ENCODE measurements around the gene TGFB3.
"Not testable (repeated sequence)": the region's sequence is repeated elsewhere in the genome, so short reads cannot be mapped to it uniquely, and the experiment has no call there.

The TGFB3 gene

DNA sequence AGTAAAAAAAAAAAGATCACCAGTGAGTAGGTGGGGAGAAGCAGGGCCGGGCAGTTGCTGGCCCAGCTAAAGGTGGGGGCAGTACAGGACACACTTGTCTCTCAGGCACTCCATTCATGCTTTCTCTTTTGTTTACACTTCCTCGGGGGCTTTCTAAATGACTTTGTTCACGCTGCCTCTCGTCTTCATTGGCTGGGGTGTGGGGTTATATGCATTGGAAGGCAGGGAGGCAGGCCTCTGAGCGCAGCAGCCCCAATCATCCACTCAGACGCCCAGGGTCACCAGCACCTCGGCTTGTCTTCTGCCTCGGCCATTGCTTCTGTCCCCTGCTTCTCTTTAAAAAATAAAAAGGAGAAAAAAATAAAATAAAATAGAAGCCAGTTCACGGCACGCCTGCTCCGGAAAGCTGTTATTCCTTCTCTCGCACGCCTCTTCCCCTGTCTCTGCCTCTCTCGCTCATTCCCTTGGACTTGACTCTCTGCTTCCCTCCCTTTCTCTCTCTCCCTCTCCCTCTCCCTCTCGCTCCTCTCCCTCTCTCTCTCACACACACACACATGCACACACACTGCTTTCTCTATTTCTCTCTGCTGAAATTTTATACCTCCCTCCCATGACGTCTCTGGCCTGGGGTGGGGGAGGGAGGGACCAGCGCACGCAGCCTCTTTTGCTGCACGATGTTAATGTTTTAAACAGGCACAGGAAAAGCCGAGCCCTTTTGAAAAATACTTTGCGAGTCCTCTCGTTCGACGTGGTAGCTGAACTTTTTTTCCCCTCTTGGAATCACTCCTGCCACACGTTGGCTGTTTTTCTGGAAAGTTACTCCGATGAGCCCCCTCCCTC is at the start of gene TGFB3:
Gene TGFB3, minus strand, starts transcription at position 570 of the 840 bp plus-strand sequence. CDS start 1,102 bp downstream, outside the sequence.
- ATAC-seq (peak; percentile 49), DNase-seq (peak; percentile 49)

DNA sequence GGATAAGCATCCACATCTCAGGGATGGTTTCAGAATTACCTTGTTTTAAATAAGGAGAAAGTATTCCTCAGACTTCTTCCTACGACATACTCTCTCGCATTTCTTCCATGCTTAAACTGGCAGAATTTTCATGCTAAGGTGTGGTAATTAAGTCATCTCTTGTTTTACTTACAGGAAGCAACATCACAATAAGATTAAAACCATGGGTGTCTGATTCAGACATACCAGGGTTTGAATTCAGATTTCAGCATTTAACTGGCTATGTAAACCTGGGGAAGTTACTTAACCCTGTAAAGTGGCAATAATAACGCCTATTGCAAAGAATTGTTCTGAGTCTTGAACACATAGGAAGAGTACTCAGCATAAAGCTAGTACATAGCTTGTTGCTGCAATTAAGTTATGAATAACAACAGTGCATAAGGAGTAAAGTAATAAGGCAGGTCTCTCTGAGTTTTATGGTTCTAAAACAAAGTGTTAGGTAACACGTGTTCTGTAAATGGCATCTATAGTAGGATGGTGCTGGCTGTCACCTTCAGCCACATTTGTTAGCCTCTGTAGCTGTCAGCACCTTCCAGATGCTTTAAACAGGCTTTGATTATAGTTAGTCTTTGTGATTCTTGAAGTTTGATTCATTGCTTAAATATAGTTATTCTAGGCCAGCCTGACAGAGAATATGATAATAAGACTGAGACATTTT is 42.6 kb upstream of the TGFB3 start:
- DNase-seq (no peak), ATAC-seq (no peak)

DNA sequence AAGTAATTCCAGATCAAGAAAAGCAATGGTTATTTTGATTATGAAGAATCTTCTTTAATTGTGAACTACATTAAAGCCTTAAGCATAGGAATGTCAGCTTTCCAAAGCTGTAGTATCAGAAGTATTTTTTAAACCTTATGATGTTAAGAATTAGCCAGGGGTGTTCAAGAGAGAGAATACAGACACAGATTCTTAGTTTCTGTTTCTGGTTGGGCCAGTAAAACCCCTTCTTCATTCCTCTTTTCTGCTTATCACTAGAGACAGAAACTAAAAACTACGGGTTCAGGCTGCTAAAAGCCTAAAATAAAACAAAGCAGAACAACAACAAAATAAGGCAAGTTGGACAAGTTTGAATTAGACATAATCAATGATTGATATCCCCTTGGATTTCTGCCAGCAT is 42.0 kb upstream of the TGFB3 start:
- no peak for DNase-seq
- ATAC-seq = no peak

DNA sequence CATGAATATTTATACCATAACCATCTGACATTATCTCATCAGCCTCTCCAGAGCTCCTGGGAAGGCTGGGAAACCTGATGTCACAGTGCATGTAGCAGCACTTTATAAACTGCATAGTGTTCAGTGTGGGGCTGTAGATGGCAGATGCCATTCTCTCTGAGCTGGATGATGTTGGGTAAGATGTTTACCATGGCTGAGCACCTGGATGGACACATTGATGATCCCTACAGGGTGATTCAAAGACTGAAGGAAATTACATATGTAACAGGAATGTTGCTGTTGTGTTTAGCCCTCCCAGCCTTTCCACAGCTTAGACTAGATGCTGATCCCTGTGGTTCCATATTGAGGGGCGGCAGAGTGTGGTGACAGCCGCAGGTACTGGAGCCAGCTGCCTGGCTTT is 41.2 kb upstream of the TGFB3 start:
- ATAC-seq = no peak
- DNase-seq = no peak

DNA sequence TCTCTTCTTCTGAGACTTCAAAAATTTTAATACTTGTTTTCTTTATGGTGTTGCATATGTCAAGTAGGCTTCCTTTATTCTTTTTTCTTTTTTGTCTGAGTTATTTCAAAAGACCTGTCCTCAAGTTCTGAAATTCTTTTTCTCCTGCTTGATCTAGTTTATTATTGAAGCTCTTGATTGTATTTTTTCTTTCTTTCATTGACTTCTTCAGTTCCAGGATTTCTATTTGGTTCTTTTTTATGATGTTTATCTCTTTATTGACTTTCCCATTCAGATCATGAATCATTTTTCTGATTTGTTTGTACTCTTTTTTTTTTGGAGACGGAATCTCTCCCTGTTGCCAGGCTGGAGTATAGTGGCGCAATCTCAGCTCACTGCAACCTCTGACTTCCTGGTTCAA is 37.9 kb upstream of the TGFB3 start:
- ATAC-seq (no peak), DNase-seq (no peak)

DNA sequence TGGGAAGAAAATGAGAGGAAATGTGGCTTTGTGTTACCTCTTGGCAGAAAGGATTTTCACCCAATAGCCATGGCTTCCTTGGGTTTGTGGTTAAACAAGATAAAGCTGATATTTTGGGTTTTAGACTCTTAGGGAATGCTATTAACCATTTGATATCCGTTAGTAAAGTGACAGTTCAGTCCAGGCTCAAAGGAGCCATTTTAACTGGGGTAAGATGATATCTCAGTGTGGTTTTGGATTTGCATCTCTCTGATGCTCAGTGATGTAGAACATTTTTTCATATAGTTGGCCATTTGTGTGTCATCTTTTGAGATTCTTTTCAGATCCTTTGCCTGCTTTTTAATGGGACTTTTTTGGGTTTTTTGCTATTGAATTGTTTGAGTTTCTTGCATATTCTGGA is 33.9 kb upstream of the TGFB3 start:
- no peak for DNase-seq
- ATAC-seq = no peak

DNA sequence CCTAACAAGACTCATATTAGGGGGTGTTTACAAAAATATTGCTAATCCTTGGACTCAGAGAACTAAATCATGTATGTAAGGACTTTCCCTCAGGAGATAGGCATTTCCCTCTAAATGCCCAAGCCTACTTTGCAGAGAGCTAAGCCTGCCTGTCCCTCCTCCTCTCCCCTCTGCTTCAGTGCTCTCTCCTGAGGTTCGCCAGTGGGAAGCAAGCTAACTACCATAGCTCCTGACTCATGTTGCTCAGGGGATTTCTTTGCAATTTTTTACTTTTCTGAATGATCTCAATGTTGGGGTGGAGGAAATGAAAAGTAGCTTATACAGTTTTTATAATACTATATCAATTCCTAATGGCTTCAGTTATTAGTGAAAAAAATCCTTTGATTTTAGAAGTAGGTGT is 33.4 kb upstream of the TGFB3 start:
- no peak for DNase-seq
- ATAC-seq = no peak

DNA sequence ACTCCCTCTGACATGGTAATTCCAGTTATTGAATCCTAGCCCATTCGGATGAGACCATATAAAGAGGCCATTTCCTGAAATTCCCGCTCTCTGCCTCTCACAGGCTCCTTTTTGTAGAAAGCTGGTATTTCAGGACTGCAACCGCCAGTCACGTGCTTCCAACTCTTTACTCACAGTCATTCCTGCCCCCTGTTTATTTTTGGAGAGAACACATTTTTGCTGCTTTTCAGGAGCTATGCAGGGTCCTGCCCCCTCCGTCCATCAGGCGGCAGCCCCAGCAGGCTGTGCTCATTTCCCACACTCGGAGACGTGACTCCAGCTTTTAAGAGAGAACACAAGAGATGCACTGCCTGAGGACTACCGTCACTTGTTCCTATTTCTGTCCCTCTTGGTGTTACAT is 30.6 kb upstream of the TGFB3 start:
- no peak for ATAC-seq

DNA sequence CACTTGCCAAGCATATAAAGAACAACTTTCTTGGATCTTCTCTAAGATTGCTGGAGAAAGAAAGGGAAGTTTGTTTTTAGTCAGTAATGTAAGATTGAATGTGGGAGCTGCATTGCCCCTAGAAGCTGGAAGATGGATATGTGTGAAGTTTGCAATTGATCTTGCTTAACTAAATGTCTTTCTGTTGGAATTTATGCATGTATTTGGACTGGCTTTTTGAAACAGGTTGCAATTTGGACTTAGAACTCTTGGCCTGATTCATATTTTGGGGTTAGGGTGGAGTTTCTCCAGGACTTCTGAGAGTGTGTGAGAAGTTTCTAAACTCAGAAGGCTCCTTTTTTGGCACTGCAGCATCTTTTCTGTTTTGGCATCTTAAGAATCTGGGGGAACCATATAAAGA is 30.1 kb upstream of the TGFB3 start:
- DNase-seq = no peak
- ATAC-seq = no peak

More for the DNA sequence above, 30.6 kb upstream of the TGFB3 start:
- DNase-seq = no peak

DNA sequence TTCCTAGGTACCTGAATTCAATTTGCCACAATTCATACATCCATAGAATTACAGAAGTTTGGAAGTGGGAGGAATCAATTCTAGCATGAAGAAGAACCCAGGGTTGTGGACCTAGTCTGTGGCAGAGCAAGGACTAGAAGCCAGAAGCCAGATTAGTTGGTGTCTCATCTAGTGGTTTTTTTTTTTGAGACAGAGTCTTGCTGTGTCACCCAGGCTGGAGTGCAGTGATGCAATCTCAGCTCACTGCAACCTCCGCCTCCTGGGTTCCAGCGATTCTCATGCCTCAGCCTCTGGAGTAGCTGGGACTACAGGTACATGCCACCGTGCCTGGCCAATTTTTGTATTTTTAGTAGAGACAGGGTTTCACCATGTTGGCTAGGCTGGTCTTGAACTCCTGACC is 27.8 kb upstream of the TGFB3 start:
- DNase-seq, ATAC-seq: not testable (repeated sequence)

DNA sequence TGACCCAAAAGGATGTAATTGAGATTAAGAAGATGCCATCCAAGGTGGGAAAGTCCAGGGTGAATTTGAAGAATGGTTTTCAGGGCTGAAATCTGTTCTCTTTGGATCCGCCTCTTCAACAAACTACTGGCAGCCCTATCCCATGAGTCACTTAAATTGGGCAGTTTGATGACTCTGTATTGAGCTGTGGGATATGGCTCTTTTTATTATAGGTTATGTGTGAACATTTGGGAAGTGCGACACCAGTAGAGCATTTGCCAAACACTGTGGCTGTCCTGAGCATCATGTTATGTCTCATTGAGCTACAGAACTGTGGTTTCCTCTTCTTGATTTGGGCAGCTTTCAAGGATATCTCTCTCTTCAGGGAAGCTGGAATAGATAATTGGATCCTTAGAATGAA is 26.1 kb upstream of the TGFB3 start:
- no peak for DNase-seq
- no peak for ATAC-seq

DNA sequence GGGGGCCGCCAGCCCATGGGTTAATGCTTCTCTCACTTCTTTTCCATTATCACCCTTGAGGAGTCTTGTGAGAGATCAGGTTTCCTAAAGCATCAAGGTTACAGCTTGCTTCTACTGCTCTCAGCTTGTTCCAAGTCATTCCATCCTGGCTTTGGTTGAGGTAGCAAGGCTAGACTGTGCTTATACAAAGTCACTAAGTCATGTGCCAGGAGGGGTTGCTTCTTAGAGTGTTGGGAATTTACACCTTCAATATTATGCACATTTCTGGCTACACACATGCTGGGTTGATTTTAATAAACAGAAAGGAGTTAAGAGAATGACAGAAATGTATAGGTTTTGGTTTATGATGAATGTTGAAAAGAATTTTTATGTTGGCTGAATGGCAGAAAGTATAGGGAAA is 25.6 kb upstream of the TGFB3 start:
- DNase-seq = no peak
- ATAC-seq = no peak

DNA sequence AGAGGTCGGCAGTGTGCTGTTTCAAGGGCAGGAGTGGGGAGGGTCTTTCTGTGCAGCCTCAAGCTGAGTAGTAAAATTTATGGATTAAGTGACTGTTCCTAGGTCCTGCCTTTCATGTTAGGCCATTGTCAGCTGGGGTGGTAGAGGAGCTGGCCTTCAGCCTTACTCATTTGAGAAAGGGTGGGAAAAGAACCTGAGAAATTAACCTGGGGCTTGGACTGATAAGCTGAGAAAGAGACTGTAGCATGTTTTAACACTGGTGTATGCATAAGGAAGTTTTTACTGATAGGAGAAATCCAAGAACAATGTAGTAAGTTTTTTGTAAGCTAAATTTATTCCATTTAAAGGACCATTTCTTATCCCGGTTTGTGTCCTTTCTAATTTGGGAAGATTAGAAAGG is 24.5 kb upstream of the TGFB3 start:
- ATAC-seq (no peak), DNase-seq (no peak)

DNA sequence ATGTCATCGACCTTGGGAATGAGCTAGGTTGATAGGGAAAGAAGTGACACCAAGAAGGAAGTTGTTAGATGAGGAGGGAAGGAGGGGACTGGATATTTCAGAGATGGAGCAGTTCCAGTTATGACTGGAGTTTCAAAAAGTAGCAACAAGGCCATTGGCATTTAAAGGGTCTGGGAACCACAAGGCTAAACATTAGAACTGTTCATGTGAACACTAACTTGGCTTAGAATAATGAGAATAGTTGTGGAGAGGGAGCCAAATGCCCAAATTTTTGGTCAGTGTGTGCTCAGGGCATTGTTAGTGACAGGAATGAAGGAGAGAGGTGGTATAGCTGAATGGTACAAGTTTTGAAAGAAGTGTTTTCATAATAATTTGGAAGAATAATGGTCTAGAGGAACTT is 20.6 kb upstream of the TGFB3 start:
- DNase-seq = no peak

DNA sequence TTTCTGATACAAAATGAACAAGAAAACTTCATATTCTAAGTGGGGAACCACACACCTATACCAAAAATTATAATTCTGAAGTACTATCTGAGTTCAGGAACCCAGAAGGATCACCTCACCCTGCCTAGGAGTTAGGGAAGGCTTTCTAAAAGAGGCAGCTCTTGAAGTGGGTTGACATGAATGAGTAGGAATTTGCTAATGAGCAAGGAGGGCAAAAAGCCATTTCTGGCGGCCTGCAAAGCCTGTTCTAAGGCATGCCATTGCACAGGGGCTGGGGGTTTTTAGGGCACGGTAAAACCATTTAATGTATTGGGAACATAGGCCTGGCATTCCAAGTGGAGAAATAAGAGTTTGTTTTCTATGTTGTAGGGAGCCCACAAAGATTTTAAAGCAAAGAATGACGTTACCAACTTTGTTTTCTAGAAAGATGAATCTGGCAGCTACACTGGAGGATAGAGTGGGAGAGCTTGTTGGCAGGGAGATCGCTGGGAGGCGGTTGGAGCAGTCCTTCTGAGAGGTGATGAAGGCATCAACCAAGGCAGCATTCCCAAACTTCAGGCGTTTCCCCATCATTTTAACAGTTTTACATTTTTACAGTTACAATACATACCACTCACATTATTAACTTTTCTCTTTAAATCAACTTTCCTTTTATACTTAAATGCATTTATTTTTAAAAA is 17.9 kb upstream of the TGFB3 start:
- no peak for DNase-seq
- no peak for ATAC-seq

More for the DNA sequence above, 20.6 kb upstream of the TGFB3 start:
- no peak for ATAC-seq

DNA sequence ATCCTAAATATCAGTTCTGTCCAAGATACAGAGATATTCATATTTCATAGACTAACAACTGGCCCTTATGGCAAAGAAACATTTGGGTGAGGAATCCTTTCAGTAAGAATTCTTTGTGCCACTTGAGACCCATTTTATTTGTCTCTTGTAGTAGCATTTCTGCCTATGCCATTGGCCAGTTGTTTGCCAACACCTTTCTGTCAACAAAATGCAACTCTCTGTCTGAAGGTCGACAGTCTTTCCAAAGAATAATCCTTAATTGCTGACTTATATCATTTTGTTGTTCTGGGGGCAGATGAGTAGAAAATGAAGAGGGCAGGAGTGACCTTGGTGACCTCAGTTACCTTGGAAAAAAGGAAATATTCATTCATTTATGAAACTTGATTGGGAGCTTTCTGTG is 14.7 kb upstream of the TGFB3 start:
- DNase-seq (no peak), ATAC-seq (no peak)

DNA sequence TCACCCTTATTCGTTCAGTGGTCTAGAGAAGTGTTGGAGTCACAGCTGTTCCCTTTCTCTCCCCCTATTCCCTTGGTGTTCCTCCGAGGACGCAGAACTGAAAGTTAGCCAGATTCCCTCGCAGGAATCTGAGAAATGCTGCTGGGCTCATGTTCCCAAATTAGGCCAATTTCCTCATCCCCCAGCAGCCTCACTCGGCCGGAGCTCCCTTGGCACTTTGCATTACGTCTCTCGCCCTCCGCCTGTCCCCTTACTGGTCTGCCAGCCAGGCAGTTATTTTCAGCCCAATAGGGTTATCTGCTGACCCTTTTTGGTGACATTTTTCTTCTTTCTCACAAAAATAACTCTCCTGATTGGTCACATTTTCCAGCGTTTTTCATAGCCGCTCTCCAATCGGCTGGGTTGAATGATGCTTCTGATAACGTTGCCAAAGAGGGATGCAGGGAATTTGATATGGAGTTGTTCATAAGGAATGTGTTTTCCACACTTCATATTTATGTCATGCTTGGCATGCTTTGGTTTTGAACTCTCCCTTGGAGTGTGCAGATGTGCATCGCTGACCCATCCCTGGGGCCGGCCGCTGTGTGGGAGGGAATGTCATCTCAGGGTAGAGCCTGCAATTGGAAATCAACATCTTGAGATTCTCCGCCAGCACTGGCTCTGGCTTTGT is 13.7 kb upstream of the TGFB3 start:
- ATAC-seq = no peak
- DNase-seq = no peak

DNA sequence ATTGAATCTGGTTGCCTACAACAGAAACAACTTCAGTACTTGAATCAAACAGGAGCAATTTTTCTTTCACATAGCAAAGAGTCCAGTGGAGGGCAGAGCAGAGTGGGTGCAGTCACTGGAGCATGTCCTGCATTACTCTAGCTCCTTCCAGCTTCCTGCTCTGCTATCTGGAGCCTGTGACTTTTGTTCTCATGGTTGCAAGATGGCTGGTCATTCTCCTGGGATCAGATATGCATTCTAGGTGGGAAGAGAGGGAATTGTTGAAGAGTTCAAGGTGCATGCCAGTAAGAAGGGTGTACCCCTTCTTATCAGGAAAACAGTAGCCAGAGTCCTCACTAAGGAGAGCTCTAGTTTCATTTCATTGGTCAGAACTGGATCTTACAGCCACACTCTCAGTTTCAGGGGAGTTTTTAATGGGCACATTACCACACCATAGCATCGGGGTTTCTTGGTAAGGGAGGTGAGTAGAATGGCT is 11.8 kb upstream of the TGFB3 start:
- DNase-seq = no peak
- ATAC-seq = no peak

DNA sequence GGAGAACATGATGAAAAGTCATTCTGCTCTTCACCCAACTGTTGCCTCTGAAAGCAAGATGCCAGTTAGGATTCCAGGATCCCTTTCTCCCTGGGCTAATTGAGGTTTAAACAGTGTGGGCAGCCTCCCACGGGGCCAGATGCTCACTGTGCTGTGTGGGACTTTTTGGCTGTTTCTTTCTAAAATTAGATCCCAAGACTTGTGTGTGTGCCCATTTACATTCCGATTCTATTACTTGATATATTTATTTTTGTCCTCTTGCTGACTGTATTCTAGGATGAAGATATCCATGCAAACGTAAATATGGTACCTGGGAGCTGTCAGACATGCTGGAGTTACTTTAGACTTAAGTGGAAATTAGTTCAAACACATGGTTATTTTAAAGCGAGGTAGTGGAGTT is 10.0 kb upstream of the TGFB3 start:
- DNase-seq = no peak
- no peak for ATAC-seq

DNA sequence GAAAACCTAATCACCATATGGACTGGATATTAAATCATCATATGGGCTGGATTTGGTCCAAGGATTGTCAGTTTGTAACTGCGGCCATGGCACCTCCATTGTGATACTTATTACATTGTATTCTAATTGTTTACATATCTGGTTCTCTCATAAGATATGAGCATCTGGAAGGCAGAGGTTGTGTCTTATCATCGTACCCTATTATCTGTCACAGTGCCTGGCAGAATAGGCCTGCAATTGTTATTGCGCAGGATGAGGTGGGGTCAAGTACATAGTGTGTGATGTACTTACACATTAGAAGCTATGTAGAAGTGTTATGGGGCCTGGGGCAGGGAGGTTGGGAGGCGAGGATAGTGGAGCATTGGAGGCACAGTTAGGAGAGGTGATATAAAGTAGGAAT is 8.5 kb upstream of the TGFB3 start:
- ATAC-seq (no peak), DNase-seq (no peak)

DNA sequence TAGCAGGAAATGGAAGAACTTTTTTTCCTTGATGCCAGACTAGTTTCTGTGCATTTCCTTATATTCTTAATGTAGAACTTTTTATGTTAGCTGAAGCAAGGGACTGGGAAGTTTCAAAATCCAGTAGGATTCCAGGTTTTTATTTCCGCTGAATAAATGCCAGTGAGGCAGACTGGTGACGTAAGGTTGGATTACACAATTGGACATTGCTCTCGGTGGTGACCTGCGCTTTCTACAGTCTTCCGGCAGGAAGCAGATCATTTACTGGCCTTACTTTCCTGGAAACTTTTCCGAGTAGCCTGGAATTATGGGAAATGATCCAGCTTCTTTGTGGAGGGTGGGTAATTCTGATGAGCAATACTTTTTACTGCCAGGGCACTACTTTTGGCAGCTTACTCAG is 7.3 kb upstream of the TGFB3 start:
- DNase-seq (no peak), ATAC-seq (no peak)

DNA sequence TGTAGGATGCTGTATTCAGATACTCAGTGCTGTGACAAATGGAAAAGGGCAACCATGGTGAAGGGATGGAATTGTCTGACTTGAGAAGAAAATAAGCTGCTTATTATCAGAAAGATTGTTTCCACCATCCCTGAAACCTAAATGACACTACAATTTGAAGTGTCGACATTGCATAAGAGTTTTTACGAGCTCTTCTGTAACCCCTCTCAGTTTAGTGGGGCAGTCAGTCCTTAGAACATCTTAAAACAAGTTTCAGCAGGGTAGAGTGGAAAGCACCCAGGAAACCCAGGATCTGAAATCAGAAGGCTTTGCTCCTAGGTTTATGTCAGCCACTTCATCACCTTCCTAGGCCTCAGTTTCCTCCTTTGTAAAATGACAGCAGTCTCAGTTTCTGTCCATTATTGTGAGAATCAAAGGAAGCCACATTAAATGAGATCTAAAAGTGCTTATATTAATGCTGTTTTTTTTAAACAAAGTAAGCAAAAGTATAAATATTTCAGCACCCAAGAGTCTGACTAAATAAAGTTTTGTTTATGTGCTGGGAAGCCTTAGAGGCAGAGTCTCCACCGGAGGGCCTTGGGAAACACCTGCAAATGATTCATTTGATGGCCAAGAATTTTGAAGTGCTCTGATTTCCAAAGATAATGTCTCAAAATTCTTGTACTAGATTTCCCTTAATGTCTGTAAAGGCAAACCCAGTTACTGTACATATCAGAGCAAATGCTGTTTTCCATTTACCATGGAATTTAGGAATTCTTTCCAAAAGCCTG is 5.6 kb upstream of the TGFB3 start:
- DNase-seq (no peak), ATAC-seq (no peak)

Measured in stimulated activated naive CD8-positive, alpha-beta T cell treated with anti-CD3 and anti-CD28 coated beads, Interleukin-15, Interleukin-2, amounts not matched to agents 100 U/mL and 50 U/mL, for 24 hours (primary cell).